NCI-H82 (cell line): ENCODE results near the gene RANBP3.
"Not testable (repeated sequence)": the region's sequence is repeated elsewhere in the genome, so short reads cannot be mapped to it uniquely, and the experiment has no call there.

Source experiments
- DNase-seq: peaks from one replicate; lab custom pipeline; 2025; lab: John Stamatoyannopoulos, UW

RANBP3 gene

GRCh38 chr19:5977785-5978605 is at the start of gene RANBP3:
Gene RANBP3, minus strand, starts transcription at chr19:5978140. Its CDS starts 58 bp downstream, at chr19:5978082.
- DNase-seq = peak; percentile 99

GRCh38 chr19:6026390-6027227 is 48.7 kb upstream of the RANBP3 start:
- DNase-seq = no peak

- not testable (repeated sequence) for DNase-seq
Measured at GRCh38 chr19:6024756-6025155, 46.8 kb upstream of the RANBP3 start.

- no peak for DNase-seq
Measured at GRCh38 chr19:6023936-6024335, 46.0 kb upstream of the RANBP3 start.

GRCh38 chr19:6023085-6023682 is 45.2 kb upstream of the RANBP3 start:
- no peak for DNase-seq

GRCh38 chr19:6022570-6023064 is 44.7 kb upstream of the RANBP3 start:
- DNase-seq = no peak

GRCh38 chr19:6021878-6022569 is 44.1 kb upstream of the RANBP3 start:
- DNase-seq = peak; percentile 85

- no peak for DNase-seq
Measured at GRCh38 chr19:6020972-6021805, 43.2 kb upstream of the RANBP3 start.

- DNase-seq = no peak
Measured at GRCh38 chr19:6020166-6020882, 42.4 kb upstream of the RANBP3 start.

GRCh38 chr19:6018786-6019185 is 40.8 kb upstream of the RANBP3 start:
- DNase-seq = peak; percentile 27

- DNase-seq = no peak
Measured at GRCh38 chr19:6017576-6017975, 39.6 kb upstream of the RANBP3 start.

GRCh38 chr19:6015841-6016545 is 38.1 kb upstream of the RANBP3 start:
- DNase-seq = no peak

GRCh38 chr19:6014551-6015135 is 36.7 kb upstream of the RANBP3 start:
- peak; percentile 46 for DNase-seq

GRCh38 chr19:6012426-6013170 is 34.7 kb upstream of the RANBP3 start:
- DNase-seq = no peak

GRCh38 chr19:6011794-6012193 is 33.9 kb upstream of the RANBP3 start:
- no peak for DNase-seq

GRCh38 chr19:6011206-6011605 is 33.3 kb upstream of the RANBP3 start:
- DNase-seq = no peak

GRCh38 chr19:6010107-6010506 is 32.2 kb upstream of the RANBP3 start:
- no peak for DNase-seq

- DNase-seq = no peak
Measured at GRCh38 chr19:6007866-6008265, 29.9 kb upstream of the RANBP3 start.
